ENCODE data around the gene IL17D.

Gene IL17D

GRCh38 chr13:20696073-20696472 lies 7.4 kb upstream of the IL17D start:
- DNase-seq, result no peak

GRCh38 chr13:20699715-20700114 lies 3.8 kb upstream of the IL17D start:
- no peak for DNase-seq

GRCh38 chr13:20700288-20700687 lies 3.2 kb upstream of the IL17D start:
- DNase-seq, result no peak

GRCh38 chr13:20701461-20701860 lies 2.0 kb upstream of the IL17D start:
- no peak for DNase-seq

- DNase-seq, result no peak
These were observed 977 bp upstream of the IL17D start for GRCh38 chr13:20702530-20702914.

- DNase-seq, result no peak
These were observed 420 bp downstream of the IL17D start for GRCh38 chr13:20703780-20704458.

GRCh38 chr13:20704459-20705069 lies 1.1 kb downstream of the IL17D start:
- DNase-seq, result no peak

GRCh38 chr13:20706661-20707060 lies 3.2 kb downstream of the IL17D start:
- DNase-seq, result no peak

- DNase-seq, result no peak
These were observed 4.7 kb downstream of the IL17D start for GRCh38 chr13:20708216-20708615.

- DNase-seq, result no peak
These were observed 5.9 kb downstream of the IL17D start for GRCh38 chr13:20709369-20709768.

GRCh38 chr13:20709782-20710181 lies 6.3 kb downstream of the IL17D start:
- no peak for DNase-seq

GRCh38 chr13:20711301-20712044 lies 8.0 kb downstream of the IL17D start:
- DNase-seq, result no peak

GRCh38 chr13:20713014-20713376 lies 9.5 kb downstream of the IL17D start:
- no peak for DNase-seq

GRCh38 chr13:20713751-20714150 lies 10.3 kb downstream of the IL17D start:
- no peak for DNase-seq

GRCh38 chr13:20714161-20714560 lies 10.7 kb downstream of the IL17D start:
- no peak for DNase-seq

- DNase-seq, result no peak
These were observed 11.2 kb downstream of the IL17D start for GRCh38 chr13:20714563-20715329.

GRCh38 chr13:20715330-20715712 lies 11.8 kb downstream of the IL17D start:
- DNase-seq, result no peak

GRCh38 chr13:20716951-20717350 lies 13.5 kb downstream of the IL17D start:
- peak; percentile 49 to 69 for DNase-seq

GRCh38 chr13:20717581-20718542 lies 14.4 kb downstream of the IL17D start:
- no peak for DNase-seq

GRCh38 chr13:20718958-20719566 lies 15.6 kb downstream of the IL17D start:
- no peak for DNase-seq

- DNase-seq, result no peak
These were observed 16.3 kb downstream of the IL17D start for GRCh38 chr13:20719783-20720182.

GRCh38 chr13:20720499-20720898 lies 17.0 kb downstream of the IL17D start:
- DNase-seq, result no peak
